Right lobe of liver (tissue), 6 donors: ENCODE data around the gene ZMIZ1. TPM values are rescaled to one million over a fixed set of nuclear protein-coding genes. Genes with fewer than 3 reads are reported as not detected.

ENCODE experiments used
- ATAC-seq, 4 donors: fragments of 200-7000 bp; cut with Tn5 transposase; one replicate each; pipeline ENCODE4 v1.9.1; 2020; ENCODE audit warnings: mild to moderate bottlenecking in 4 of 4, moderate library complexity in 4 of 4
- DNase-seq, 3 donors: peaks; one replicate each; pipeline ENCODE4 v3.0.0-alpha.2; 2020
- H3K27ac ChIP-seq, 3 donors: fragments of 200-600 bp; one replicate each; pipeline ENCODE4 v1.8.0; 2022
- H3K27me3 ChIP-seq, 2 donors: fragments of 200-600 bp; one replicate each; pipeline ENCODE4 v1.8.0; 2022
- H3K36me3 ChIP-seq, 4 donors: fragments of 200-600 bp; sonication (generic) in 1 of 4; one replicate each; pipeline versions ENCODE4 v1.5.1 to v1.8.0; 2017 to 2022; ENCODE audit warnings: control low read depth in 1 of 4
- H3K4me1 ChIP-seq, 4 donors: fragments of 200-600 bp; sonication (generic) in 1 of 4; one replicate each; pipeline versions ENCODE4 v1.5.1 to v1.8.0; 2017 to 2022; ENCODE audit warnings: control low read depth in 1 of 4
- H3K4me3 ChIP-seq, 3 donors: fragments of 200-600 bp; one replicate each; pipeline ENCODE4 v1.8.0; 2022
- H3K9me3 ChIP-seq, 4 donors: fragments of 200-600 bp; sonication (generic) in 1 of 4; one replicate each; pipeline versions ENCODE4 v1.5.1 to v1.8.0; 2017 to 2022; ENCODE audit warnings: control low read depth in 1 of 4
- POLR2A ChIP-seq: fragments of 450-650 bp; IDR thresholded peaks from one replicate; pipeline ENCODE4 v1.6.1; 2017; ENCODE audit warnings: antibody characterized with exemption, mild to moderate bottlenecking
- WGBS: methylation state at CpG from one replicate; pipeline ENCODE4 v1.1.6; 2018; ENCODE audit warnings: low coverage, low lambda C conversion rate; ENCODE audit not compliant: insufficient coverage; ENCODE audit errors: missing lambda C conversion rate; 5-methylcytosine and 5-hydroxymethylcytosine counted together
- intact Hi-C, 2 donors: fragments of 100-400 bp; cut with DNase I; formaldehyde crosslinking; loops; one replicate each; pipeline versions ENCODE4 v1.11.2 to v1.14.1; 2022
- total RNA-seq, 6 experiments: library from RNA; depleted of rRNA in 2 of 6; stranded (reverse); fragments of >200 nt in 2 of 6; fragmentation: NEBNext Ultra II Directional in 3 of 6; extraction: Animal tissue kit (Norgen Biotek cat#: 25700) in 3 of 6; gene quantifications; one replicate each; pipeline versions ENCODE4 v1.1.0 to v1.2.4, GENCODE V29; 2016 to 2023
- TF ChIP-seq, protein P1 (sequence below), 4 donors: fragments of 200-600 bp in 3 of 4; fragments of 450-650 bp in 1 of 4; IDR thresholded peaks; one replicate each; pipeline versions ENCODE4 v1.5.1 to v1.8.0; 2016 to 2022; ENCODE audit warnings: antibody characterized with exemption in 4 of 4, mild to moderate bottlenecking in 2 of 4
- donor health status: DM: no; HTN: yes; CAD: no.
- donor health status: DM: no; HTN: no; CAD: no.
- donor health status: DM: no; HTN: no; CAD: no.
- donor health status: DM: no; HTN: yes; CAD: no.
- donor health status: DM: no; HTN: yes; CAD: no.

The ZMIZ1 gene
- total RNA-seq, 6 experiments from 2014 or later = 9.9 to 22.8 (median 12.3) TPM

- Histone ChIP-seq H3K9me3 (no peaks in the 10 kb centered on the region), H3K27ac (peak overlapping the region in 1 of 3 donors; percentile 24), H3K4me1 (peaks cover 0 to 42% (median 21%) of the 10 kb centered on the region in 4 donors), H3K27me3 (no peaks in the 10 kb centered on the region), H3K4me3 (no peak overlapping the region), H3K36me3 (no peaks in the 10 kb centered on the region)
- intact Hi-C loops = no loop called here
- peak; percentile 95 to 98 (median 97) for DNase-seq
- TF ChIP-seq, protein P1, sequence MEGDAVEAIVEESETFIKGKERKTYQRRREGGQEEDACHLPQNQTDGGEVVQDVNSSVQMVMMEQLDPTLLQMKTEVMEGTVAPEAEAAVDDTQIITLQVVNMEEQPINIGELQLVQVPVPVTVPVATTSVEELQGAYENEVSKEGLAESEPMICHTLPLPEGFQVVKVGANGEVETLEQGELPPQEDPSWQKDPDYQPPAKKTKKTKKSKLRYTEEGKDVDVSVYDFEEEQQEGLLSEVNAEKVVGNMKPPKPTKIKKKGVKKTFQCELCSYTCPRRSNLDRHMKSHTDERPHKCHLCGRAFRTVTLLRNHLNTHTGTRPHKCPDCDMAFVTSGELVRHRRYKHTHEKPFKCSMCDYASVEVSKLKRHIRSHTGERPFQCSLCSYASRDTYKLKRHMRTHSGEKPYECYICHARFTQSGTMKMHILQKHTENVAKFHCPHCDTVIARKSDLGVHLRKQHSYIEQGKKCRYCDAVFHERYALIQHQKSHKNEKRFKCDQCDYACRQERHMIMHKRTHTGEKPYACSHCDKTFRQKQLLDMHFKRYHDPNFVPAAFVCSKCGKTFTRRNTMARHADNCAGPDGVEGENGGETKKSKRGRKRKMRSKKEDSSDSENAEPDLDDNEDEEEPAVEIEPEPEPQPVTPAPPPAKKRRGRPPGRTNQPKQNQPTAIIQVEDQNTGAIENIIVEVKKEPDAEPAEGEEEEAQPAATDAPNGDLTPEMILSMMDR (IDR thresholded peaks at IDR 0.05) = peak; percentile 7 to 41 (median 34)
- no peak for TF ChIP-seq POLR2A
- 20% methylated on average over 8 of the region's 16 CpGs for WGBS
- ATAC-seq = peak; percentile 94 to 98 (median 96)
Measured at GRCh38 chr10:79127151-79127961, 58.6 kb downstream of the ZMIZ1 start.

GRCh38 chr10:79128241-79128922 is 59.6 kb downstream of the ZMIZ1 start:
- ATAC-seq = peak in 2 of 4 donors; percentile 4 to 25
- H3K4me1 ChIP-seq = peaks cover 0 to 42% (median 21%) of the 10 kb centered on the region in 4 donors
- H3K36me3 ChIP-seq = no peaks in the 10 kb centered on the region
- no peaks in the 10 kb centered on the region for H3K27me3 ChIP-seq
- 68% methylated on average over 8 of the region's 8 CpGs for WGBS
- no peak overlapping the region for H3K4me3 ChIP-seq
- DNase-seq = no peak
- intact Hi-C loops = no loop called here
- H3K27ac ChIP-seq = no peak overlapping the region
- H3K9me3 ChIP-seq = no peaks in the 10 kb centered on the region
- TF ChIP-seq, protein P1 (IDR thresholded peaks at IDR 0.05) = no peak
- no peak for TF ChIP-seq POLR2A

DNA sequence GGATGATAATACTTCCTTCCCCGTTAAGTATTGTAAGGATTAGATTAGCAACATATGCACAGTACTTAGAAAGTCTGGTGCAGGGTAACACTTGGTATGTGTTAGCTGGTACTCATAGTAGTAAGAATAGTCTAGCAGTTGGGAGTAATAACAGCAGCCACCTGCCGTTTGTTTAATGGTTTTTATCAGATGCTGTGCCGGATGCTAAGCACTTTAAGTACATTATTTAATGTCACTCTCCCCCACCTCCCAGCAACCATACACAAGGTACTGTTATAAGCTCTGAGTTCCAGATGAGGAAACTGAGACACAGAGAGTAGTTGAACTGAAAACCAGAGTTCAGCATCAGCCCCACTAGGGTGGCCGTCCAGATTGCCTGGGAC is 60.1 kb downstream of the ZMIZ1 start:
- no peak overlapping the region for H3K4me3 ChIP-seq
- WGBS = 8% methylated on average over 3 of the region's 4 CpGs
- no peak overlapping the region for H3K27ac ChIP-seq
- intact Hi-C loops = no loop called here
- peaks cover 0 to 42% (median 21%) of the 10 kb centered on the region in 4 donors for H3K4me1 ChIP-seq
- ATAC-seq (no peak), DNase-seq (no peak)
- TF ChIP-seq POLR2A = no peak
- TF ChIP-seq, protein P1 (IDR thresholded peaks at IDR 0.05) = no peak
- no peaks in the 10 kb centered on the region for H3K27me3 ChIP-seq
- no peaks in the 10 kb centered on the region for H3K9me3 ChIP-seq
- H3K36me3 ChIP-seq = no peaks in the 10 kb centered on the region

DNA sequence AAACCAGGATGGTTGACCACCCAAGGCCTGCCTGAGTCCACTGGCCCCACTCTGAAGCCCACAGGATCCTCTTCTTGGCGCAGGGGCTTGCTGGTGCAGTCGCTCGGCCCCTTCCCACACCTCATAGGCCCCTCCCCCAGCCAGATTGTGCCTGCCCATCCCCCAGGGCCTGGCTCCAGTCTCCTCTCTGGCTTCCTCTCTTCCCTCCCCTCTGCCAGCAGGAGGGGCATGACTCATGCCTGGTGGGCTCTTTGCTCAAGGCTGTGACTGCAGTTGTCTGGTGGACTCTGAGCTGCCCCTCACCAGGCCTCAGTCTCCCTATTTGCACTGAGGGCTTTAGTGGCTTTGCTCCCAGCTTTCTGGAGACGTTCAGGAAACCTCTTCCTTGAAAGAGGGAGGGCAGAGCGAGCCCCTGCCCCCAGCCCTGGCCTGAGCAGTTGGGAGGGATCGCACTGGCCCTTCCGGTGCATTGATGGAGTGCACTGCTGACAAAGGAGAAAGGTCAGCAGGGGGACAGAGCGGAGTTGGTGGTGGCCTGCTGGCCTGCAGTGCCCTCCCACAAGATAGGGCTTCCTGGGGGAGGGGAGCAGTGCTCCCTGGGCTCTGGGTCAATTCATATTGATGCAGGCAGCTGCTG is 60.7 kb downstream of the ZMIZ1 start:
- peaks cover 0 to 42% (median 21%) of the 10 kb centered on the region in 4 donors for H3K4me1 ChIP-seq
- TF ChIP-seq, protein P1 (IDR thresholded peaks at IDR 0.05) = no peak
- no peak for TF ChIP-seq POLR2A
- no peak overlapping the region for H3K4me3 ChIP-seq
- peak in 1 of 4 donors; percentile 3 for ATAC-seq
- H3K9me3 ChIP-seq = no peaks in the 10 kb centered on the region
- H3K27ac ChIP-seq = no peak overlapping the region
- H3K27me3 ChIP-seq = no peaks in the 10 kb centered on the region
- intact Hi-C loops = no loop called here
- 89% methylated on average over 3 of the region's 8 CpGs for WGBS
- no peak for DNase-seq
- no peaks in the 10 kb centered on the region for H3K36me3 ChIP-seq
